HG03066 (cell line): Measurements from ENCODE around the gene NOS3.

Experiments used
- ATAC-seq: cut with Tn5 transposase; IDR thresholded peaks from one replicate; pipeline ENCODE4 v1.9.1; 2021; ENCODE audit warnings: low read depth; ENCODE audit not compliant: unreplicated experiment

NOS3 gene

GRCh38 chr7:150951521-150951920 lies 39.3 kb upstream of the NOS3 start:
- ATAC-seq, result no peak

- no peak for ATAC-seq
These were observed 38.3 kb upstream of the NOS3 start for GRCh38 chr7:150952331-150953050.

GRCh38 chr7:150953061-150953997 lies 37.5 kb upstream of the NOS3 start:
- ATAC-seq, result no peak

- no peak for ATAC-seq
These were observed 36.4 kb upstream of the NOS3 start for GRCh38 chr7:150954201-150954985.

- no peak for ATAC-seq
These were observed 35.8 kb upstream of the NOS3 start for GRCh38 chr7:150954986-150955518.

- no peak for ATAC-seq
These were observed 35.1 kb upstream of the NOS3 start for GRCh38 chr7:150955519-150956394.

- no peak for ATAC-seq
These were observed 34.3 kb upstream of the NOS3 start for GRCh38 chr7:150956395-150957132.

GRCh38 chr7:150957133-150958020 lies 33.4 kb upstream of the NOS3 start:
- ATAC-seq, result no peak

GRCh38 chr7:150958062-150958552 lies 32.7 kb upstream of the NOS3 start:
- ATAC-seq, result no peak

- ATAC-seq, result no peak
These were observed 32.2 kb upstream of the NOS3 start for GRCh38 chr7:150958597-150958996.

- no peak for ATAC-seq
These were observed 31.7 kb upstream of the NOS3 start for GRCh38 chr7:150959081-150959480.

- no peak for ATAC-seq
These were observed 30.8 kb upstream of the NOS3 start for GRCh38 chr7:150959739-150960734.

- no peak for ATAC-seq
These were observed 29.1 kb upstream of the NOS3 start for GRCh38 chr7:150961510-150962289.

- ATAC-seq, result no peak
These were observed 28.6 kb upstream of the NOS3 start for GRCh38 chr7:150962290-150962552.

- no peak for ATAC-seq
These were observed 28.0 kb upstream of the NOS3 start for GRCh38 chr7:150962553-150963399.
